NCI-H146 treated with DMSO at 0.1 percent for 48 hours (cell line): ENCODE data around the gene FATE1.

ENCODE experiments used
- DNase-seq: peaks from one replicate; lab custom pipeline; 2025; ENCODE audit not compliant: unreplicated experiment; lab: John Stamatoyannopoulos, UW

The FATE1 gene

GRCh38 chrX:151741606-151742005, 25.8 kb downstream of the FATE1 start:
- no peak for DNase-seq

DNA sequence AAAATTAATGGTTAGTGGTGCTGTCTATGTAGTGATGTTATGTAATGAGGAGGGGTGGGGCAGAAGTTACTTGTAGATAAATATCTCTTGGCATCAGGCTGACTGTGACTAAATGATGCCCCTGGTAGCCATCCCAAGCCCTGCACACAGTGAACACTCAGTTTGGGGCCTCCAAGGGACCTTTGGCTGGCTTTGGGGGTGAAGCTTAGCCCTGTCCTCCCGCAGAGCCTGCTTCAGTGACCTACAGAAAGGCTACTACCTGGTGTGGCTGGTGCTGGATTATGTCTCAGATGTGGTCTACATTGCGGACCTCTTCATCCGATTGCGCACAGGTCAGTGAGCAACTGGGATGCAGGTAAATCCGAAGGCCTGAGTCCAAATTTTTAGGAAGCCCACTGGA, 26.5 kb downstream of the FATE1 start:
- DNase-seq = no peak

DNA sequence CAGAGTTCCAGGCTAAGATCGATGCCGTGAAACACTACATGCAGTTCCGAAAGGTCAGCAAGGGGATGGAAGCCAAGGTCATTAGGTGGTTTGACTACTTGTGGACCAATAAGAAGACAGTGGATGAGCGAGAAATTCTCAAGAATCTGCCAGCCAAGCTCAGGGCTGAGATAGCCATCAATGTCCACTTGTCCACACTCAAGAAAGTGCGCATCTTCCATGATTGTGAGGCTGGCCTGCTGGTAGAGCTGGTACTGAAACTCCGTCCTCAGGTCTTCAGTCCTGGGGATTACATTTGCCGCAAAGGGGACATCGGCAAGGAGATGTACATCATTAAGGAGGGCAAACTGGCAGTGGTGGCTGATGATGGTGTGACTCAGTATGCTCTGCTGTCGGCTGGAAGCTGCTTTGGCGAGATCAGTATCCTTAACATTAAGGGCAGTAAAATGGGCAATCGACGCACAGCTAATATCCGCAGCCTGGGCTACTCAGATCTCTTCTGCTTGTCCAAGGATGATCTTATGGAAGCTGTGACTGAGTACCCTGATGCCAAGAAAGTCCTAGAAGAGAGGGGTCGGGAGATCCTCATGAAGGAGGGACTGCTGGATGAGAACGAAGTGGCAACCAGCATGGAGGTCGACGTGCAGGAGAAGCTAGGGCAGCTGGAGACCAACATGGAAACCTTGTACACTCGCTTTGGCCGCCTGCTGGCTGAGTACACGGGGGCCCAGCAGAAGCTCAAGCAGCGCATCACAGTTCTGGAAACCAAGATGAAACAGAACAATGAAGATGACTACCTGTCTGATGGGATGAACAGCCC, 28.0 kb downstream of the FATE1 start:
- no peak for DNase-seq

DNA sequence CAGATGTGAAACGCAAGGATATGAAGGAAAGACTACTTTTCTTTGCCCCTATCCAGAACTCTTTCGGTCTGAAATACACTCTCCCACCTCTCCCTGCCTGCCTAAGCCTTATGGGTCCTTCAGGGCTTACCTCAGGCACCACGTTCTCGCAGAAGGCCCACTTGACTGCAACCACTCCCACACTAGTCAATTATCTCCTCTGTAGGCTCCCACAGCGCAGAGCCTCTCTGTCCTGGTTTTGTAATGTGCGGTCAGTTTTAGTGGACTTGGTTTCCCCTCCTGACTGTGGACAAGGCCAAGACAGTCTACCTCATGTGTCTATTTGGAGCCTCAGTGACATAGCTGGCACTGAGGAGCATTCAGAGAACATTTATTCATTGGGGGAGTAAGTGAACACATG, 29.8 kb downstream of the FATE1 start:
- no peak for DNase-seq

DNA sequence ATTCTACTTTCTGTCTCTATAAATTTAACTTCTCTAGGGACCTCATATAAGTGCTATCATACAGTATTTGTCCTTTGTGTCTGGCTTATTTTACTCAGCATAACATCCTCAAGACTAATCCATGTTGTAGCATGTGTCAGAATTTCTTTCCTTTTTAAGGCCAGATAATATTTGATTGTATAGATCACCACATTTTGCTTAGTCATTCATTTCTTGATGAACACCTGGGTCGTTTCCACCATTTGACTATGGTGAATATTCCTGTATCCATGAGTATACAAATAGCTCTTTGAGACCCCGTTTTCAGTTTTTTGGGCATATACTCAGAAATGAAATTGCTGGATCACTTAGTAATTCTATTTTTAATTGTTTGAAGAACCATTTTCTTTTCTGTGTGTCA, 30.7 kb downstream of the FATE1 start:
- DNase-seq = no peak

DNA sequence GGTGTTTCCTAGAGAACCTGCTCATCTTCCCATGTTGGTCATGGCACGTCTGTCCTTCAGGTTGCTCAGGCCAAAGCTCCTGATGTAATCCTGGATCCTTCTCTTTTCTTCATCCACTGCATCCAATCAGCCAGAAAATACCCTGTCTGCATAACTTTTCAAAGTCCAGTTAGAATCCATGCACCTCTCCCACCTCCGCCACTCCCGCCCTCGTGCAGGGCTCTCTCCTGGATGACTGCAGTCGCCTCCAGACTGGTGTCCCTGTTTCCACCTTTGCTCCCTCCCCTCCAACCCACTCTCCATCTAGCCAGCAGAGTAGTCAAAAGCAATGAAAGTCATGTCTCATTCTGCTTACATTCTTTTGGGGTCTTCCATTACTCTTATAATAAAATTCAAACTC, 34.7 kb downstream of the FATE1 start:
- no peak for DNase-seq

- no peak for DNase-seq
These were observed 37.0 kb downstream of the FATE1 start for GRCh38 chrX:151752847-151753246.

DNA sequence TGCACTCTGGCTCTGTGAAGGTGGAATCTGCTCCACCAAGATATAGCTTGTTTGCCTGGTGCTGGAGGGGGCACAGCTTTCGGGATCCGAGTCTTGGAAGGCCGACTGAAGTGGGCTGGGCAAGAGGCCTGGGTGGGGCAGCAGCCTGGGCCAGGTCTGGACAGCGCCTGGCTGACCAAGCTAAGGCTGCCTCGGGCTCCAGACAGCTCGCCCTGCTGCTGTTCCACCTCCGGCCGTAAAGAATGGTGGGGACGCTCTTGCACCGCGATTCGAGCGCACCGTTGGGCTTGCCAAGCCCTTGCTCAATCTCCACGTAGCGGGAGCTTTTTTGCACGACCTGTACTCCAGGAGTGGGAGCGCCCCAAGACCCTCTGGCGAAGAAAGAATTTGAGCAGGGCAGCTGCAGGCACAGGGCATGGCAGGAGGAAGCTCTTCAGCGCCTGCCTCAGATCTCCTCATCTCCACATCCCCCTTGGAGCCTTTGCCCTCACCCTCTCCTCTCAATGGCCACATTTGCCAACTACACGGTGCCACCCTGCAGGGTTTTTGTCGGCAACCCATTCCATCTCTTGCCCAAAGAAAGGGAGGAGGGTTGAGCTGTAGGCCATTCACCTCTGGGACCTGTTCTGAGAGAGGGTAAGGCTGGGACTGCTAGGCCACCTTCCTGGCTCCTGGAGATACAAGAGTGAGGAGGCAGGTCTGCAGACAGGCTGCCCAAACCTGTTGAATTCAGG, 37.6 kb downstream of the FATE1 start:
- DNase-seq = no peak

DNA sequence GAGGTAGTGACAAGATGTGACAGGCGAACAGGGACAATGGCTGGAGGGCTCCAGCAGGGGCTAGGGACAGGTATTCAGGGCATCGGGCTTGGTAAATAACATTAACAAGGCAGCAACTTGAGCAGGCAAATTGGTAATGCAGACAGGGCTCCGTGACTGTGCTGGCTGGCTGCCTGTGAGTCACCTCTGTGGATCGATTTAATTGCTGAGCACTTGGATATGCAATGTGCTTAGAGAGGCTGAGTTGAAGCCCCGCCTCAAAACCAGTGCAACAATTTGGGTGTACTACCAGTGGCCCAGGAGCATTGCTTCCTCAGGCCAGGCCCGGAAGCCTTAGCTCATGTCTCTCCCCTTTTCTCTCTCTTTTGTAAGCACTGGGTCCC, 38.2 kb downstream of the FATE1 start:
- no peak for DNase-seq

DNA sequence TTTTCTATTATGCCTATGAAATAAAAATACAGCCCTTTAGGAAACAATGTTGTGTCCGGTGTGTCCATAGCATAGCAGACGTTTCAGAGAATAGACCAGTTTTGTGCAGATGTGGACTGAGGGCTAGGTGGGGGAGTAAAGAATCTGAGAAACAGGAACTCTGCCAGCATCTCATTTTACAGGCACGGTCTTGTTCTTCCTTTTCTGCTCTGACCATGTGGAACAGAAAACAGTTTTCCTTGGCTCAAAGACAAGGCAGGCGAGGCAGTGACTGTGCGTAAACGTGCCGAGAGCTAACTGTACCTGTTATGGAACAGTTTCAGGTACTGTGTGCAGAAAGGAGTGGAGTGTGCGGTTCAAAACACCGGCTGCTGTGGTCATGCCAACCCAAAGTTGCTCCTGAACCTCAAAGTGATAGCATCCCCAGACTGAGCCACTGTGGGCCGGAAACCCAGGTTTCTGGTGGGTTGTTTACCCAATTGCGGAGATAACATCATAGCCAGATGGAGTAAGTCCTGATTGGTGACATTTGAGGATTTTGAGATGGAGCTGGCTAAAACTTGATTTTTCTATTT, 38.9 kb downstream of the FATE1 start:
- no peak for DNase-seq

- no peak for DNase-seq
These were observed 43.3 kb downstream of the FATE1 start for GRCh38 chrX:151759041-151759708.

GRCh38 chrX:151762802-151763201, 47.0 kb downstream of the FATE1 start:
- DNase-seq = no peak

GRCh38 chrX:151763711-151764110, 47.9 kb downstream of the FATE1 start:
- DNase-seq = no peak

GRCh38 chrX:151765026-151765425, 49.2 kb downstream of the FATE1 start:
- no peak for DNase-seq

DNA sequence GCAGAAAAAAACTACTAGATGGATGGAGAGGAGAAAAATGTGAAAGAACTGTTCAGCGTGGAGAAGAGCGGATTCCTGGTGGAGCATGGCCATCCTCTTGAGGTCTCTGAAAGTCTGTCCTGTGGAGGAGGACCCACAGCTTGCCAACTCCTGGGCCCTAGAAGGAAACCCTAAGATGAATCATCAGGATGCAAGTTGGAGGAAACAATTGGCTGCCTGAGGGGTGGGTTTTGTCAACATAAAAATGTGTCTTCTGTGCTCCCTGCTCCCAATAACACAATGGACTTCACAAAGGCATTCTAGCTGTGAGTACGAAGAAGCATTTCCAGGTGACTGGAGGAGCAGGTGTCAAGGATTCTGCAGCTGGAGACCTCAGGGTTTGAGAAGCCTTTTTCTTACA, 55.9 kb downstream of the FATE1 start:
- DNase-seq = no peak
